HG03064 (cell line): ENCODE data around the gene SKI.

Experiments used
- ATAC-seq: cut with Tn5 transposase; IDR thresholded peaks from one replicate; pipeline ENCODE4 v1.9.1; 2021; ENCODE audit warnings: low read depth; ENCODE audit not compliant: unreplicated experiment

The SKI gene

DNA sequence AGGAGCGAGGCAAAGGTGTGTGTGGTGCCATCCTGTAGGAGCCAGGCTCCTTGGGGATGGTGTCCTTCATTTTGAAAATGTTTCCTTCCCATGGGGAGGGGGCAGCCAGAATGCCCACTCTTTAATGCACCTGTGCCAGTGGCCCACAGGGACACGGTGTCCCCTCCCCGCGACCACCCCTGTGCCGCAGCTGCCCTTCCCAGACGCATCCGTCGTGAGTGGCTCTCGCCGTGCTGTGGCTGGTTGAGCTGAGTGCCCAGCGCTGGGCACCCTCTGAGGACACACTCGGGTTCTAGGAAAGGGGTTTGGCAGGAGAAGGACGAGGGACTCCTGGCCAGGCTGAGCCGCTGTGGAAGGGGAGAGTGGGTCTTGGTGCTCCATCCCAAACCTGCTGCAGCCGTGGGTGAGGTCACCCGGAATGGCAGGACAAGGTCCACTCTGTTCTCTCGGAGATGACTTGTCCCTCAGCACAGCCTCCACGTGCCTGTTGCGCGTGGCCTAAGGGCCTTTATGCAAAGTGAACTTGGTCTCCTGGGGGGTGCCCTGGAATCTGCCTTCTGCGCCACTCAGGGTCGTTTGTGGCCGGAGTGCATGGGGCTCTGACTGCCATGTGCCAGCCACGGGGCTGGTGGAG, 74.3 kb downstream of the SKI start:
- ATAC-seq = no peak

- ATAC-seq = no peak
Measured at GRCh38 chr1:2303016-2303775, 75.1 kb downstream of the SKI start.

- no peak for ATAC-seq
Measured at GRCh38 chr1:2303781-2304180, 75.7 kb downstream of the SKI start.

DNA sequence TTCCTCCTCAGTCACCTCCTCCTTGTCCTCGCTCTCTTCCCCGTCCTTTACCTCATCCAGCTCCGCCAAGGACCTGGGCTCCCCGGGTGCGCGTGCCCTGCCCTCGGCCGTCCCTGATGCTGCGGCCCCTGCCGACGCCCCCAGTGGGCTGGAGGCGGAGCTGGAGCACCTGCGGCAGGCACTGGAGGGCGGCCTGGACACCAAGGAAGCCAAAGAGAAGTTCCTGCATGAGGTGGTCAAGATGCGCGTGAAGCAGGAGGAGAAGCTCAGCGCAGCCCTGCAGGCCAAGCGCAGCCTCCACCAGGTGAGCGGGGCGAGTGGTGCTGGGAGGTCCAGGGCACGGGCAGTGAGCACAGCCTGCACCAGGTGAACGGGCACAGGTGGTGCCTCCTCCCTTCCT, 76.2 kb downstream of the SKI start:
- no peak for ATAC-seq

DNA sequence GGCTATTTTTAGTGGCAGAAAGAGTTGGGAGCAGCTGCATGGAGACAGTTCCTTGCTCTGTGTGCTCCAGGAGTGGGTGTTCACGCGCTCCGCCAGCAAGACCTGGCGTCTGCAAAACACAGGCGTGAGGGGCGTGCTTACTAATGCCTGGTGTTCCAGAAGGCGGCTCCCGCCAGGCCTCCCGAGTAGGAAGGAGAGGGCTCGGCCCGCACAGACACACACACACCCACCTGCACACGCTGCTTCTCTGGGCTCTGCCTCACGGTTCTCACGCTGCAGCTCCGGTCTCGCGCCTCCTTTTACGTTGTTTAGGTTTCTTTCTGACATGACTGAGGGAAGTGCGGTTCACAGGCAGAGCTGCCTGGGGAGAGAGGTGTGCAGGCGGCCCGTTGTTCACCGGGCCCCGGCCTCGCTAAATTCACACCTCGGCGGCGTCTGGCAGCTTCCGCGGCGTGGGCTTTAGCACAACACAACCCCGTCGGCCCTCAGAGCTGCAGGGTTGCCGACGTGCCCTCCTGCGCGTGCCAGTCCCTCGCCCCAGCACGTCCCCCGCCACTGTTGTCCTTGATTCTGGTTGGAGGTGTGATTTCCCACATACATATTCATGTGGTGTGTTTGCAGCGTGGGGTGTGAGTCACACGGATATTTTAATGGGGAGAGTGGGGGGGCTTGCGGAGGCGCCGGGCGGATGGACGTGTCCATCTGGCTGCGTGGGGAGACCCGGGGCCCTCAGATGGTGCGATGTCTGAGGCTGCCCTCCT, 77.0 kb downstream of the SKI start:
- ATAC-seq = no peak

GRCh38 chr1:2306151-2306978, 78.2 kb downstream of the SKI start:
- no peak for ATAC-seq

GRCh38 chr1:2307064-2307605, 79.0 kb downstream of the SKI start:
- no peak for ATAC-seq

DNA sequence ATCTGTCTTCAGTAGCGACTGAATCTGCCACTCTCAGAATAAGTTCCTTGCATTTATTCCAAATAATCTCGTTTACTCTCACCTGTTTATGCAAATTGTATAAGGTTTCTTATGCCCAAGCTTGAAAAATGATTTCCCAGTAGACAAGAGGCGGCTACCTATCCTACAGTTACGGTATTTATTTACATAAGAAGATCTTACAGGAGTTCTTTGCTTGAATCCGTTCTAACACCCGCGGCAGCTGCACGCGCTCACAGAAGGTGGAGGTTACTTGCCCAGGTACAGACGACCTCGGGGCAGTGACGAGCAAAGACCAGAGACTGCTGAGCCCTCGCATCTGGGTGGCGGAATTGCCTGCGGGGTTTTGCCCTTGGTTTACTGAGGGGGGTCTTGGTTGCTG, 79.9 kb downstream of the SKI start:
- ATAC-seq = no peak

GRCh38 chr1:2308844-2309243, 80.7 kb downstream of the SKI start:
- ATAC-seq = no peak

DNA sequence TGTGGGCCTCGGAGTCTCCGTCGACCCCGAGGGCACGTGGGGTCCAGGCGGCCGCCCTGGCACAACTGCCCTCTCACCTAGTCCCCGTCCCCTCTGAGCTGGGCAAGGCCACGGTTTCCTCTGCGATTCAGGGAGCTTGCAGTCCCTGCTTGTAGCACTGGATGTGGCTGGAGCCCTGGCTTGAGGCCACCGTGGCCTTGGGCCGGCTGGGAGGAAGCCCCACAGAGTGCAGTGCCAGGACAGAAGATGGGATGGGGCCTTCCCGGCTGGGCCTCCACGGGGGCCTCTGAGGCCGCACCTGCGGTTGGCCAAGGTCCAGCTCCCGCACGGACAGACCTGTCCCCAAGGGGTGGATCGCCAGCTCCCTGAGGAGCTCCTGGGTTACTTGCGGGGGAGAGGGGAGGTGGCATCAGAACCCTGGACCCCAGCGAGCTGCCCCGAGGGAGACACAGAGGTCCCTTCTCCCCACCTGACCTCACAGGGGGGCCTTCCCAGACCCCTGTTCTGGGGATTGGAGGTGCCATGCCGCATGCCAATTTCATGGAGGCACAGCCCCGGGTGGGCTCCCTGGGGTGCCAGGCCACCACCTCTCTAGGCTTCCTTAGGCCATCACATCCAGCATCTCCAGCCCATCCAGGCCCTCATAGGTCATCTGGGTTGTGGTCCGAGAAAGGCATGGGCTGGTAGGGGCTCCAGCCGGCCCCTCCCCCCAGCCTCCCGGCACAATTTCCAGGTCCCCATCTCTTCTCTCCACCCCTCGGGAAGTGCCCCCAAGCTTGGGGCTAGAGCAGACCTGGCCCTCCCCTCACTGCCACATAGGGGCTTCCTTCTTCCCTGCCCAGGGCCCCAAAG, 82.4 kb downstream of the SKI start:
- ATAC-seq = no peak

GRCh38 chr1:2311184-2312032, 83.3 kb downstream of the SKI start:
- ATAC-seq = no peak

- no peak for ATAC-seq
Measured at GRCh38 chr1:2312160-2312514, 84.0 kb downstream of the SKI start.

DNA sequence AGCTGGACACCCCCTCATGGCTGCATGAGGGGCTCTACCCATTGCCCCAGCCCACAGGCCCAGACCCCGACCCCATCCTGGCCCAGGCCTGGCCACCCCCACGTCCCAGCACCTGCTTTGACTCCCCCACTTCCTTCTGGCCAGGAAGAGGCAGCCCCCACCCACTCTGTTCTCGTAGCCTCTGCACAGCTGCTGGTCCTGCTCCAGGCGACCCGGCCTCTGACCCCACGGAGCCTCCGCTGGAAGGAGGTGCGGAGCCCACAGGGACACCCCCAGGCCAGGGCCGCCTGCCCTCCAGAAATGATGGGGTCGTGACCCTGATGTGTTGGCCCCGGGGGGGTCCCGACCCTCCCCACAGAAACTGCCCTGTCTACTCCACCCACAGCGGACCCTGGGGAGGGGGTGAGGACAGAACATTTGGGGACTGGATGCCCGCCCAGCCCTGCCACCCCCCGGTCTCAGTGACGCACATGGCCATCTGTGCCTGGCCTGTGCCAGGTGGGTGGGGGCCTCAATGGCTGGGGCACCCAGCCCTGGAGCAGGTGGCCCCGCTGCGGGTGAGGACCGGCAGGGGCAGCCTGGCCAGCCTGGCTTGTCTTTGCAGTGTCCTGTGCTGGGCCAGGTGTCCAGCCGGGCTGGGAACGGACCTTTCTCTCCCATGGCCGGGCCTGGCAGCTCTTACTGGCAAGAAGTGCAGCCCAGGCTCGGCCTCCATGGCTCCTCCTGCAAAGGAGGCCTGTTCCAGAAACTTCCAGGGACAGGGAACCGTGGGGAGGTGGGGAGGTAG, 84.6 kb downstream of the SKI start:
- ATAC-seq = no peak

DNA sequence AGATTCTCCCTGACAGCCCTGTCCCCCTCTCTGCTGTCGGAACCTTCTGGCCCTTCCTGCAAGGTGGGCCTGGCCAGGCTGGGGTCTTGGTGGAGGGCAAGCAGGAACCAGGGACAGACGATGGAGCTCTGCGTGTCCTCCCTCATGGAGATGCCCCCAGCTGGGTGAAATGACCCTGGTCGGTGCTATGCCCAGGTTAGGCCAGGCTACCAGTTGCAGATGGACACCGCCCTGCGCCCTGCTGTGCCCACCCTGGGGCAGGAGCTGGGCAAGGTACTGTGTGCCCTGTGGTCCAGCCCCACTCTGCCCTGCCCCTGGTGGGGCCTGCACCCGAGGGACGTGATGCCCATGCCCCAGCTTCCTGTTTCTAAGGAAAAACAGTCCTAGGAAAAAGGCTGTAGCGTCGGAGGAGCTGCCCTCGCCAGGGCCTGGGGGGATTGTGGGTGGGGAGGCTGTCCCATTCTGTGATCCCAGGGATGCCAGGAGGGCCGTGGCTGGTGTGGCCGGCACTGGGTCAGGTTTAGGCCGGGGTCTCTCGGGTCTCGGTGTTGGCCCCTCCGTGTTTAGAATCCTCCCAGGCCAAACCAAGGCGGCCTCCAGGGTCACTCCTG, 85.6 kb downstream of the SKI start:
- ATAC-seq = no peak

GRCh38 chr1:2314273-2314802, 86.2 kb downstream of the SKI start:
- no peak for ATAC-seq

DNA sequence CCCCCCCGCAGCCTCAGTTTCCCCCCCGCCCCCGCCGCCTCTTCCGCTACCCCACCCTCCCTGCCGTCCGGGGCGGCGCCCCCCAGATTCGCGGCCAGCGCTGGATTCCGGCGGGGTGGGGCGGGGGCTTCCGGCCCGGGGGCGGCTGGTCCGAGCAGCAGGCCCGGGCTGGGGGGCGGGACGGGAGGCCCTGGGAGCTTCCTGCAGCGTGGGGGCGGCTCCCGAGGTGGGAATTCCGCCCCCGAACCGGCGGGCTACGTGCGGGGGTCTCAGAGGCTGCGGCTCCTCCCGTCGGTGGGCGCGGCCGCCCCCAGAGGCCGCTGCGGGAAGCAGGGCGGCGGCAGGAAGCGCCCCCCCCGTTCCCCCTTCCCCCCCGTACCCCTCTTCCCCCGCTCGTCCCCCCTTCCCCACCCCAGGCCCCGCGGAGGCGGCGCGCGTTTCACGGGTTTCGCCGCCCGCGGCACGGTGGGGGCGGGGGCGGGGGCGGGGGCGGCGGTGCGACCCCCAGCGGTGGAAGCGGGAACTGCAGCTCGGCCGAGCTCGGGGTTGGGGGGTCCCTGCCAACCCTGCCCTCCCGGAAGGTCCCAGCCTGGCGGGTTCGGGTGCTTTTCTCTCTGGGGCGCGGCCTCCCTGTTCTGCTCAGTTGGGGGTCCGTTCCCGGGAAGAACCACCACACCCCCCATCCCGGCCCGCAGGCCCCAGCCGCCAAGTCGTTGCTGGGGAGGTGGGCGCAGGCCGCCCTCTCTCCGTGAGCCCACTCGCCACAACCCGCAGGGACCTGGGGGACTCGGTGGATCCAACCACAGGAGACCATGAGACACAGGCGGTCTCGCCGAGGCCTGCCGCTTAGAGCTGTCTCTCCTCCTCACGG, 86.9 kb downstream of the SKI start:
- ATAC-seq = no peak
